Natural killer cell (primary cell): ENCODE data around the gene CADM2. TPM values are rescaled to one million over a fixed set of nuclear protein-coding genes. Genes with fewer than 3 reads are reported as not detected.

ENCODE experiments used
- ATAC-seq, 3 donors: fragments of 150-1000 bp in 2 of 3; fragments of 200-7000 bp in 1 of 3; cut with Tn5 transposase; 1 replicate in 1 of 3; 2 replicates in 2 of 3; pipeline ENCODE4 v1.10.0; 2021; ENCODE audit warnings: mild to moderate bottlenecking in 2 of 3, moderate library complexity in 2 of 3
- DNase-seq, 2 donors: peaks; one replicate each; pipeline versions ENCODE4 v3.0.0 to v3.0.0-alpha.2; 2013 to 2021; ENCODE audit warnings: mixed read lengths in 1 of 2
- H3K27ac ChIP-seq: one replicate; pipeline ENCODE4 v1.5.1; 2013; ENCODE audit warnings: mild to moderate bottlenecking, low read length
- H3K27me3 ChIP-seq: one replicate; pipeline ENCODE4 v1.6.1; 2013; ENCODE audit warnings: low read length; ENCODE audit not compliant: control insufficient read depth, insufficient read depth
- H3K36me3 ChIP-seq: one replicate; pipeline ENCODE4 v1.6.1; 2013; ENCODE audit warnings: low read length; ENCODE audit not compliant: control insufficient read depth, insufficient read depth
- H3K4me1 ChIP-seq: one replicate; pipeline ENCODE4 v1.6.1; 2013; ENCODE audit warnings: low read length; ENCODE audit not compliant: control insufficient read depth, insufficient read depth
- H3K4me3 ChIP-seq: one replicate; pipeline ENCODE4 v1.5.1; 2013; ENCODE audit warnings: low read length
- H3K9me3 ChIP-seq: one replicate; pipeline ENCODE4 v1.6.1; 2013; ENCODE audit warnings: low read length; ENCODE audit not compliant: control insufficient read depth, insufficient read depth
- H3K27ac Mint-ChIP-seq, 2 donors: one replicate each; pipeline ENCODE4 v1.8.0; 2022; ENCODE audit warnings: mild to moderate bottlenecking in 2 of 2, mixed read lengths in 2 of 2, moderate library complexity in 1 of 2
- H3K27me3 Mint-ChIP-seq, 2 donors: one replicate each; pipeline ENCODE4 v1.8.0; 2022; ENCODE audit warnings: low read depth in 2 of 2, mixed read lengths in 2 of 2
- H3K36me3 Mint-ChIP-seq: one replicate; pipeline ENCODE4 v1.8.0; 2022; ENCODE audit warnings: mixed read lengths
- H3K4me1 Mint-ChIP-seq, 2 donors: one replicate each; pipeline ENCODE4 v1.8.0; 2022; ENCODE audit warnings: mixed read lengths in 2 of 2
- H3K4me3 Mint-ChIP-seq: one replicate; pipeline ENCODE4 v1.8.0; 2022; ENCODE audit warnings: mild to moderate bottlenecking, moderate library complexity, mixed read lengths
- H3K9me3 Mint-ChIP-seq, 2 donors: one replicate each; pipeline ENCODE4 v1.8.0; 2022; ENCODE audit warnings: mixed read lengths in 2 of 2
- WGBS: methylation state at CpG from one replicate; pipeline ENCODE4 v1.1.7; 2013; ENCODE audit warnings: missing lambda C conversion rate; ENCODE audit not compliant: insufficient coverage; 5-methylcytosine and 5-hydroxymethylcytosine counted together
- intact Hi-C: fragments of 100-400 bp; cut with micrococcal nuclease; formaldehyde crosslinking; loops from one replicate; pipeline ENCODE4 v1.14.2; 2022
- total RNA-seq, 4 donors: library from RNA; stranded (reverse); fragments of 120-200 nt in 1 of 4; gene quantifications; one replicate each; pipeline versions ENCODE4 v1.2.3 to v1.2.4, GENCODE V29; 2013 to 2022
- TF ChIP-seq, protein P1 (sequence below): fragments of 200-600 bp; IDR thresholded peaks from one replicate; pipeline ENCODE4 v1.8.0; 2022; ENCODE audit warnings: antibody characterized with exemption

Gene CADM2
- total RNA-seq, 3 donors from 2014 or later (not counting 1 experiment from before 2014, with no cell fraction given), result 0.07 TPM; not detected in 2

DNA sequence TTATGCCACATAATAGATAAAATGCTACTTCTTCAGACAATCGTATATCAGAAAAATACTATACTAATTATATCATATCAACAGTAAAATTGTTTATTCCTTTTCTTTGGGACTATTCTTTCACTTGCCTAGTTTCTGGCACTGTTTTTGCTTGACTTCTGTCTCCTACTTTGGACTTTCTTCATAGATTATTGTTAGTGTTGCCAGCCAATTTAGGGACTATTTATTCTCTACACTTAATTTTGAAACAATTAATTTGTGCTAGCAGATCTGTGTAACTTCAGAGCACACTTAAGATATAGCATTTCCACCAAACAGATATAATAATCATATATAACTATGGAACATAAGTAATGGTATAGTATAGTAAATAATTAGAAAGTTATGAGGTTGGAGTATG is 305.6 kb downstream of the CADM2 start:
- Histone ChIP-seq H3K4me1 (no peaks in the 10 kb centered on the region), H3K9me3 (no peaks in the 10 kb centered on the region), H3K36me3 (no peaks in the 10 kb centered on the region), H3K4me3 (no peak overlapping the region), H3K27ac (no peak overlapping the region), H3K27me3 (no peaks in the 10 kb centered on the region)
- no CpG with 5 or more reads among the region's 1 CpG for WGBS
- DNase-seq, result no peak
- H3K4me3 Mint-ChIP-seq, result no peak overlapping the region
- H3K9me3 Mint-ChIP-seq, result peaks cover 6 to 11% of the 10 kb centered on the region in 2 donors
- H3K27me3 Mint-ChIP-seq, result no peaks in the 10 kb centered on the region
- intact Hi-C loops, result no loop called here
- H3K4me1 Mint-ChIP-seq, result no peaks in the 10 kb centered on the region
- no peak overlapping the region for H3K27ac Mint-ChIP-seq
- TF ChIP-seq, protein P1, sequence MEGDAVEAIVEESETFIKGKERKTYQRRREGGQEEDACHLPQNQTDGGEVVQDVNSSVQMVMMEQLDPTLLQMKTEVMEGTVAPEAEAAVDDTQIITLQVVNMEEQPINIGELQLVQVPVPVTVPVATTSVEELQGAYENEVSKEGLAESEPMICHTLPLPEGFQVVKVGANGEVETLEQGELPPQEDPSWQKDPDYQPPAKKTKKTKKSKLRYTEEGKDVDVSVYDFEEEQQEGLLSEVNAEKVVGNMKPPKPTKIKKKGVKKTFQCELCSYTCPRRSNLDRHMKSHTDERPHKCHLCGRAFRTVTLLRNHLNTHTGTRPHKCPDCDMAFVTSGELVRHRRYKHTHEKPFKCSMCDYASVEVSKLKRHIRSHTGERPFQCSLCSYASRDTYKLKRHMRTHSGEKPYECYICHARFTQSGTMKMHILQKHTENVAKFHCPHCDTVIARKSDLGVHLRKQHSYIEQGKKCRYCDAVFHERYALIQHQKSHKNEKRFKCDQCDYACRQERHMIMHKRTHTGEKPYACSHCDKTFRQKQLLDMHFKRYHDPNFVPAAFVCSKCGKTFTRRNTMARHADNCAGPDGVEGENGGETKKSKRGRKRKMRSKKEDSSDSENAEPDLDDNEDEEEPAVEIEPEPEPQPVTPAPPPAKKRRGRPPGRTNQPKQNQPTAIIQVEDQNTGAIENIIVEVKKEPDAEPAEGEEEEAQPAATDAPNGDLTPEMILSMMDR, result no peak
- no peak for ATAC-seq
- no peaks in the 10 kb centered on the region for H3K36me3 Mint-ChIP-seq

DNA sequence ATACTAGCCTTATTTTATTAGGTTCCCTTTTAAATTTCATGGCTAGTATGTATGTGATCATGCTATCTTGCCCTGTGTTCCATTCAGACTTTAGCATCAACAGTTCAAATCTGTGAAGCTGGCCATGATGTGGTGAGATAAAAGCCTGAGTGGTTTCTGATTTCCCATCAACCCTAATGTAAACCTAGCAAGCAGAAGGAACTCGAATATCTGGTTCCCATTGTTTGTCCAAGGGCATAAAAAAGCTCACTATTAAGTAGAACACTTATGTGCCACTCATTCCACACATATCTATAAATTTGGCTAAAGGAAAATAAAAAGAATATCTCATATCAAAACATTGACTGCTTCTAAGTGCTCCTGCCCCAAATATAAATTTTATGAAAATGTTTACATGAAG is 311.7 kb downstream of the CADM2 start:
- H3K9me3 ChIP-seq, result no peaks in the 10 kb centered on the region
- no peak for ATAC-seq
- Mint-ChIP-seq H3K36me3 (no peaks in the 10 kb centered on the region), H3K27me3 (no peaks in the 10 kb centered on the region), H3K9me3 (peaks cover 2 to 4% of the 10 kb centered on the region in 2 donors), H3K27ac (no peak overlapping the region), H3K4me3 (no peak overlapping the region), H3K4me1 (no peaks in the 10 kb centered on the region)
- no peaks in the 10 kb centered on the region for H3K36me3 ChIP-seq
- TF ChIP-seq, protein P1, result no peak
- no peak overlapping the region for H3K27ac ChIP-seq
- WGBS, result 17% methylated on average over 1 of the region's 1 CpG
- H3K4me1 ChIP-seq, result no peaks in the 10 kb centered on the region
- H3K27me3 ChIP-seq, result no peaks in the 10 kb centered on the region
- intact Hi-C loops, result no loop called here
- no peak overlapping the region for H3K4me3 ChIP-seq
- DNase-seq, result no peak

DNA sequence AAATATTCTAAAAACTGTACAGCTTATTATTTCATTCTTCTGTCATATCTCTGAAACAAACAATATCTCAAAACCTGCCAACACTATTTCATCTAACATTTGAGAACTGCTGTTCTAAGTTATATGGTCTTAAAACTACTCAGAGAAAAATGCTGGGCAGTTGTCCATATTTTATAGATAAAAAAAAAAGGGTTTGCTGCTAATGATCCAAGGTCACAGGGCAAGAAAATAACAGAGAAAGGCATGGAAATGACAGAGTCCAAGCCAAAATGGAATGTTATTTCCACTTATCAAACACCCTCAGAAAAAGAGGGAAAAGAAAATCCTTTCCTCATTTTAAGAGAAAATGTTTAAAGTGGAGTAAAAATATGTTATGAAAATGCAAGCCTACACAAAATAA is 313.1 kb downstream of the CADM2 start:
- Mint-ChIP-seq H3K27ac (no peak overlapping the region), H3K4me1 (no peaks in the 10 kb centered on the region), H3K9me3 (peaks cover 0 to 7% of the 10 kb centered on the region in 2 donors), H3K4me3 (no peak overlapping the region), H3K36me3 (no peaks in the 10 kb centered on the region), H3K27me3 (no peaks in the 10 kb centered on the region)
- no peaks in the 10 kb centered on the region for H3K9me3 ChIP-seq
- H3K4me3 ChIP-seq, result no peak overlapping the region
- DNase-seq (no peak), ATAC-seq (no peak)
- no peaks in the 10 kb centered on the region for H3K4me1 ChIP-seq
- no peak overlapping the region for H3K27ac ChIP-seq
- intact Hi-C loops, result no loop called here
- H3K27me3 ChIP-seq, result no peaks in the 10 kb centered on the region
- H3K36me3 ChIP-seq, result no peaks in the 10 kb centered on the region
- TF ChIP-seq, protein P1, result no peak

DNA sequence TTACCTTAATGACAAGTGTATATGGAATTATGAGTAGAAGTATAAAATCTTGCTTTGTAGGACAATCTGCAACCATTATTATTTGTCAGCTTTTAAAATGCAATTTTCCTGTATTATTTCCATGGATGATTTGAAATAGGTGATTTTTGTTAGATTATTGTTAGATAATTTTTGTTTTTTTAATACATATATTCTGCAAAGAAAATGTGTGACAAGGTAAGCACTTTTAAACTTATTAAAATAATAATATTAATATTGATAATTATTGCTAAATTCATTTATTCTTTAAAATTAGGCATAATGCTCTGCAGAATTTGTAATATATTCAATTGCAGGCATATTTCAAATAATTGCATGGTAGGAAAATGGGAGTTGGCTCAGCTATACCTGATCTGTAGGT is 329.5 kb downstream of the CADM2 start:
- no peaks in the 10 kb centered on the region for H3K27me3 Mint-ChIP-seq
- no peak overlapping the region for H3K4me3 Mint-ChIP-seq
- H3K36me3 Mint-ChIP-seq, result peaks cover 6% of the 10 kb centered on the region
- no peak overlapping the region for H3K27ac Mint-ChIP-seq
- ATAC-seq, result no peak
- Histone ChIP-seq H3K4me1 (no peaks in the 10 kb centered on the region), H3K27ac (no peak overlapping the region), H3K27me3 (no peaks in the 10 kb centered on the region), H3K9me3 (no peaks in the 10 kb centered on the region), H3K36me3 (no peaks in the 10 kb centered on the region), H3K4me3 (no peak overlapping the region)
- intact Hi-C loops, result no loop called here
- no peaks in the 10 kb centered on the region for H3K4me1 Mint-ChIP-seq
- DNase-seq, result no peak
- TF ChIP-seq, protein P1, result no peak
- peaks cover 16 to 21% of the 10 kb centered on the region in 2 donors for H3K9me3 Mint-ChIP-seq
